HepG2 (cell line): Measurements from ENCODE around the gene SYNDIG1. TPM values are rescaled to one million over a fixed set of nuclear protein-coding genes. Genes with fewer than 3 reads are reported as not detected.

Source experiments
- ATAC-seq: fragments of 200-7000 bp; cut with Tn5 transposase; 3 replicates; pipeline ENCODE4 v1.9.1; 2020; ENCODE audit warnings: mild to moderate bottlenecking, moderate library complexity
- BruUV-seq: library from RNA; stranded (reverse); fragments of 400-500 nt; replicated peaks from 2 replicates; lab custom pipeline; 2021; lab: Mats Ljungman, UMichigan
- CTCF ChIA-PET: fragments of 300-600 bp; formaldehyde crosslinking; extraction: SDS; loops from one replicate; lab custom pipeline; 2021; ENCODE audit warnings: low total read pairs, inconsistent platforms, low intra/inter-chr PET ratio; lab: Yijun Ruan, JAX
- POLR2A ChIA-PET: fragments of 350-600 bp; sonication (Branson Sonifier 250); formaldehyde crosslinking; loops from one replicate; lab custom pipeline; 2020; ENCODE audit warnings: antibody characterized with exemption, inconsistent platforms; lab: Yijun Ruan, JAX
- DNase-seq: peaks from one replicate; pipeline ENCODE4 v3.0.0-alpha.2; 2015; ENCODE audit warnings: low spot score
- FAIRE-seq: peaks from 3 replicates; lab custom pipeline; 2011; peaks lifted over from hg19 to GRCh38; lab: Jason Lieb, UNC
- H2AFZ ChIP-seq: one replicate; pipeline ENCODE4 v1.6.1; 2011; ENCODE audit warnings: low read length, inconsistent platforms
- H3K27ac ChIP-seq: fragments of 300-600 bp; 3 replicates; pipeline ENCODE4 v1.8.0; 2011; ENCODE audit warnings: mixed run types, mild to moderate bottlenecking, mixed read lengths, low read length, inconsistent platforms; ENCODE audit not compliant: insufficient read depth; ENCODE audit errors: extremely low read length
- H3K27me3 ChIP-seq, 2 experiments: fragments of 200-600 bp in 1 of 2; 2 replicates in 1 of 2; 3 replicates in 1 of 2; pipeline versions ENCODE4 v1.6.0 to v1.8.0; 2011; ENCODE audit warnings: low read length in 2 of 2, mild to moderate bottlenecking in 2 of 2, moderate library complexity in 2 of 2, inconsistent platforms in 1 of 2; ENCODE audit not compliant: insufficient read depth in 2 of 2, control insufficient read depth in 1 of 2
- H3K36me3 ChIP-seq, 2 experiments: fragments of 200-600 bp in 1 of 2; replicated peaks in 1 of 2; 2 replicates in 1 of 2; 3 replicates in 1 of 2; pipeline versions ENCODE4 v1.5.1 to v1.8.0; 2011; ENCODE audit warnings: low read length in 2 of 2, inconsistent platforms in 1 of 2; ENCODE audit not compliant: insufficient read depth in 2 of 2, control insufficient read depth in 1 of 2
- H3K4me1 ChIP-seq: 2 replicates; pipeline ENCODE4 v1.5.1; 2012; ENCODE audit warnings: low read length, inconsistent platforms; ENCODE audit not compliant: insufficient read depth
- H3K4me2 ChIP-seq: 2 replicates; pipeline ENCODE4 v1.6.0; 2011; ENCODE audit warnings: low read depth, low read length, inconsistent platforms
- H3K4me3 ChIP-seq, 3 experiments: fragments of 200-600 bp in 1 of 3; sonication (generic), shearing (Covaris generic) in 1 of 3; replicated peaks in 1 of 3; 2 replicates each; pipeline ENCODE4 v1.5.1; 2011 to 2016; ENCODE audit warnings: low read length in 3 of 3, inconsistent platforms in 2 of 3, low read depth in 2 of 3, mild to moderate bottlenecking in 2 of 3, control low read depth in 1 of 3, mixed read lengths in 1 of 3; ENCODE audit not compliant: insufficient read depth in 1 of 3
- H3K79me2 ChIP-seq: one replicate; pipeline ENCODE4 v1.6.1; 2011; ENCODE audit warnings: low read length, inconsistent platforms; ENCODE audit not compliant: insufficient read depth
- H3K9ac ChIP-seq: 2 replicates; pipeline ENCODE4 v1.6.0; 2011; ENCODE audit warnings: mild to moderate bottlenecking, low read depth, low read length, inconsistent platforms; ENCODE audit not compliant: insufficient read depth
- H3K9me3 ChIP-seq: 2 replicates; pipeline ENCODE4 v1.5.1; 2012; ENCODE audit warnings: mild to moderate bottlenecking, low read length
- H4K20me1 ChIP-seq: 2 replicates; pipeline ENCODE4 v1.6.0; 2011; ENCODE audit warnings: inconsistent platforms, mild to moderate bottlenecking, low read length, moderate library complexity; ENCODE audit not compliant: insufficient read depth
- BCLAF1 ChIP-seq: fragments of 450-650 bp; IDR thresholded peaks from 2 replicates; pipeline ENCODE4 v1.6.1; 2017; ENCODE audit warnings: mild to moderate bottlenecking
- CBX2 ChIP-seq, 2 experiments: fragments of 200-600 bp in 1 of 2; sonication (generic); formaldehyde crosslinking in 1 of 2; IDR thresholded peaks; 2 replicates each; pipeline versions ENCODE4 v1.7.0 to v1.8.1; 2018 to 2022; ENCODE audit warnings: low read depth in 2 of 2, low read length in 1 of 2, mild to moderate bottlenecking in 1 of 2, missing genetic modification reagents in 1 of 2
- GTF2F1 ChIP-seq: fragments of 150-350 bp; IDR thresholded peaks from 2 replicates; pipeline ENCODE4 v1.6.1; 2014; ENCODE audit warnings: low read length
- KLF12 ChIP-seq: sonication (generic); formaldehyde crosslinking; IDR thresholded peaks from 2 replicates; pipeline ENCODE4 v1.4.0; 2020; ENCODE audit warnings: missing genetic modification reagents, borderline replicate concordance
- NFYB ChIP-seq: sonication (generic); formaldehyde crosslinking; IDR thresholded peaks from 2 replicates; pipeline ENCODE4 v1.4.0; 2020; ENCODE audit warnings: missing genetic modification reagents
- POGZ ChIP-seq: sonication (generic); formaldehyde crosslinking; IDR thresholded peaks from 2 replicates; pipeline ENCODE4 v1.4.0; 2020; ENCODE audit warnings: mild to moderate bottlenecking, missing genetic modification reagents
- ZFYVE20 ChIP-seq: sonication (generic); formaldehyde crosslinking; IDR thresholded peaks from 2 replicates; pipeline ENCODE4 v1.8.0; 2023; ENCODE audit warnings: low read depth, mild to moderate bottlenecking, moderate library complexity, missing genetic modification reagents, borderline replicate concordance
- ZMAT3 ChIP-seq: sonication (generic); formaldehyde crosslinking; conservative IDR thresholded peaks from 2 replicates; pipeline ENCODE4 v1.7.0; 2021; ENCODE audit warnings: missing genetic modification reagents
- WGBS: methylation state at CpG from one replicate; pipeline ENCODE4 v1.1.6; 2017; ENCODE audit warnings: low lambda C conversion rate; 5-methylcytosine and 5-hydroxymethylcytosine counted together
- in situ Hi-C: cut with HindIII; loops from 2 replicates; pipeline ENCODE4 v1.10.0; 2017; ENCODE audit warnings: low pct_unique_long_range_greater_than_20kb; ENCODE audit not compliant: extremely low pct_ligation_motif_present
- intact Hi-C: fragments of 100-400 bp; cut with micrococcal nuclease; formaldehyde crosslinking; loops from one replicate; pipeline ENCODE4 v1.10.0; 2022; ENCODE audit not compliant: unreplicated experiment
- polyA plus RNA-seq, 8 experiments: library from polyadenylated mRNA; depleted of rRNA in 3 of 8; stranded (reverse) in 7 of 8; unstranded in 1 of 8; fragments of >200 nt; fragmentation: Illumina TruSeq in 4 of 8; extraction: Trizol in 4 of 8; gene quantifications; 2 replicates each; pipeline versions ENCODE4 v1.2.1 to v1.2.3, GENCODE V29; 2011 to 2016; ENCODE audit warnings: low read depth in 4 of 8, missing spikeins in 1 of 8, mixed read lengths in 1 of 8; ENCODE audit not compliant: insufficient read depth in 1 of 8
- total RNA-seq, 5 experiments: library from RNA; depleted of rRNA; stranded (reverse); fragments of >200 nt; fragmentation: Illumina TruSeq; extraction: Trizol; gene quantifications; 2 replicates each; pipeline ENCODE4 v1.2.3, GENCODE V29; 2016; ENCODE audit warnings: low read depth in 1 of 5

The SYNDIG1 gene
- total and polyA plus RNA-seq, 2 of the 13 experiments (the other 11 are each of a cell fraction or from before 2014, with no cell fraction given) = not detected

- in situ Hi-C loops (no loop called here), intact Hi-C loops (no loop called here)
- no peak for ATAC-seq
- no peaks in the 10 kb centered on the region for H3K36me3 ChIP-seq
- H2AFZ ChIP-seq = no peak overlapping the region
- H3K9me3 ChIP-seq = no peaks in the 10 kb centered on the region
- no peak overlapping the region for H3K27ac ChIP-seq
- FAIRE-seq = no peak
- H3K4me1 ChIP-seq = no peaks in the 10 kb centered on the region
- H3K4me3 ChIP-seq = no peak overlapping the region
- ChIA-PET POLR2A (no interaction called here), CTCF (no interaction called here)
- no peaks in the 10 kb centered on the region; the same call in 1 of the 2 replicates for H4K20me1 ChIP-seq
- no peaks in the 10 kb centered on the region for H3K79me2 ChIP-seq
- no peak overlapping the region for H3K9ac ChIP-seq
- H3K4me2 ChIP-seq = no peak overlapping the region
- BruUV-seq = no TSS peak
- TF ChIP-seq CBX2 (IDR thresholded peaks at IDR 0.05; ENCODE audit: low read depth, low read length) (no peak), CBX2 (CRISPR knock-in tag; IDR thresholded peaks at IDR 0.05; ENCODE audit: low read depth) (no peak), POGZ (no peak)
- WGBS = 22% methylated on average over 6 of the region's 6 CpGs
- no peak for DNase-seq
- peaks cover 0 to 26% of the 10 kb centered on the region in 2 experiments; a peak in 3 of 5 replicates for H3K27me3 ChIP-seq
Observed at GRCh38 chr20:24628985-24629384, 159.6 kb downstream of the SYNDIG1 start.

- intact Hi-C loops = no loop called here
- no TSS peak for BruUV-seq
- H3K9ac ChIP-seq = no peak overlapping the region
- H3K79me2 ChIP-seq = no peaks in the 10 kb centered on the region
- DNase-seq = no peak
- H2AFZ ChIP-seq = no peak overlapping the region
- H3K36me3 ChIP-seq = no peaks in the 10 kb centered on the region
- no peaks in the 10 kb centered on the region for H3K4me1 ChIP-seq
- ChIA-PET CTCF (no interaction called here), POLR2A (no interaction called here)
- no peak overlapping the region for H3K4me2 ChIP-seq
- in situ Hi-C loops = loop anchor here (10.0 kb wide), 1 partner anchor 55 kb away; no protein-coding TSS in a partner anchor
- no peak overlapping the region for H3K4me3 ChIP-seq
- H3K9me3 ChIP-seq = no peaks in the 10 kb centered on the region
- no peak overlapping the region for H3K27ac ChIP-seq
- no peak for ATAC-seq
- WGBS = 23% methylated on average over 3 of the region's 3 CpGs
- FAIRE-seq = no peak
- H3K27me3 ChIP-seq = peaks cover 0 to 27% of the 10 kb centered on the region in 2 experiments; a peak in 3 of 5 replicates
- TF ChIP-seq GTF2F1 = no peak
- TF ChIP-seq NFYB (CRISPR knock-in tag) = no peak
- no peak for TF ChIP-seq KLF12
- TF ChIP-seq ZFYVE20 = no peak
- no peak for TF ChIP-seq ZMAT3 (CRISPR knock-in tag)
- TF ChIP-seq BCLAF1 = no peak
- H4K20me1 ChIP-seq = no peaks in the 10 kb centered on the region; the same call in 1 of the 2 replicates
Observed at GRCh38 chr20:24629668-24630067, 160.2 kb downstream of the SYNDIG1 start.
